G401 (cell line): Measurements from ENCODE around the gene PRKCE. TPM values are rescaled to one million over a fixed set of nuclear protein-coding genes. Genes with fewer than 3 reads are reported as not detected.

Experiments
- DNase-seq: peaks from one replicate; pipeline ENCODE4 v3.0.0-alpha.2; 2015; ENCODE audit warnings: low spot score
- in situ Hi-C: cut with HindIII; loops from 2 replicates; pipeline ENCODE4 v1.10.0; 2016; ENCODE audit warnings: low sequenced_read_pairs, mixed read lengths
- total RNA-seq: library from RNA; depleted of rRNA; stranded (reverse); fragments of >200 nt; shearing (Covaris generic); gene quantifications from 2 replicates; pipeline ENCODE4 v1.2.3, GENCODE V29; 2014

PRKCE gene
- total RNA-seq, 1 experiment from 2014 or later: 3.9 TPM

DNA sequence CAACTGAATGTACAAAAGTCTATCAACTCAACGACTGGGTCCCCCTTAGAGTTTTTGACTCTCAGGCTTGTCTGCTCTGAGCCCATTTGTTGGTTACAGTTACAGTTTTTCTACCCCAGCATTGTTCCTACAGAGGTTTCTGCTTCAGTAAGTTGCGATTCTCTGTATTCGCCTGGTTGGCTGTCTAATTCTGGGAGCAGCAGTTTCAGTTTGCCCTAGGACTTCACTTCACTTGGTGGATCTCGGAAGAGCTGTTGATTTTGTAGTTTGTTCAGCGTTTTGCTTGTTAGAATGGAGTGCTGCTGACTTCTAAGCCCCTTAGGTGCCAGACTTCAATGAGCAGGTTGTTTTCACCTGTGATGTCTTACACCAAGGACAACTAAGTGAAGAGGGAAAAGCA lies 349.2 kb downstream of the PRKCE start:
- no peak for DNase-seq
- in situ Hi-C loops: no loop called here

DNA sequence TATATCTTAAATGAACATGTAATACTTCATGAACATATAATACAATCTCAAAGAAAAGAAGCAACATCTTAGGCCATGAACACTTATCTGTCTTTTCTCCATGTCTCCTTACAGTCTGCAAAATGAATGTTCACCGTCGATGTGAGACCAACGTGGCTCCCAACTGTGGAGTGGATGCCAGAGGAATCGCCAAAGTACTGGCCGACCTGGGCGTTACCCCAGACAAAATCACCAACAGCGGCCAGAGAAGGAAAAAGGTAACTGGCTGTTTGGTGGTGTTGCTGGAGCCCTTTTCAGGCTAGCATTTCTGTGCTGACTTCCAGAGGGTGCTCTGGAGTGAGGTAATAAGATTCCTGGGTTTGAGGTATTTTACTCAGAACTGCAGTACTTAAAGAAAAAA lies 349.8 kb downstream of the PRKCE start:
- no peak for DNase-seq
- in situ Hi-C loops: no loop called here

DNA sequence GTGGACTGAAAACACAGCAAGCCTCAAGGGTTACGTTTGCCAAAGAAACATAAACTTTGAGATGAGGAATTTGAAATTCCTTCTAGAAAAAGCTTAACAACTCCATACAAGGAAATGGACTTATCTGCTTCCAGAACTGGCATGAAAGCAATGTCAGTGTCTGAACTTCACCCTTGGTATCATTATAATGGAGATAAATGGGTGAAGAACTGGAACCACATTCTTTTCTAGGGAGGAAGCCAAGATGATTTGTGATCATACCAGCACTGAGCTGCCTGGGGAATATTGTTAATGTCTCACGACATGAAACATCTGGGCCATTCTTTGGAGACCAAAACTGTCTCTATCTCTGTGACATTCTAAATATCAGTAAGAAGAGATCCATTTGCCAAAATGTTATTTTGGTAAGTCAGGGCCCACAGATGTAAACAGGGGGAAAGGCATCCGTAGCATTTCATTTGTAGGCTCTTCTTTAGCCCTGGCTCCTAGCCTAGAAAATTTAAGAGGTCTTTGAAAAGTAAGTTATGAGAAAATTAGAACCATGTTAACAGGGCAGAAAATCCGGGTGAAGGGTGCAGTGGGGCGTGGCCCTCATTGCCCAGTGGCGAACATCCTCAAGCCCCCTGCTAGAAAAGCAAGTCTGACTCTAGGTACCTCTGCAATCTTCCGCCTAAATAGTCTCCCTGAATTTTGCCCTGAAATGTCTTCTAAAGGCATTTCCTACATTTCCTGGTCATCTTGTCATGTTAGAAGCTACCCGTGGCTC lies 350.4 kb downstream of the PRKCE start:
- no peak for DNase-seq
- in situ Hi-C loops: no loop called here

DNA sequence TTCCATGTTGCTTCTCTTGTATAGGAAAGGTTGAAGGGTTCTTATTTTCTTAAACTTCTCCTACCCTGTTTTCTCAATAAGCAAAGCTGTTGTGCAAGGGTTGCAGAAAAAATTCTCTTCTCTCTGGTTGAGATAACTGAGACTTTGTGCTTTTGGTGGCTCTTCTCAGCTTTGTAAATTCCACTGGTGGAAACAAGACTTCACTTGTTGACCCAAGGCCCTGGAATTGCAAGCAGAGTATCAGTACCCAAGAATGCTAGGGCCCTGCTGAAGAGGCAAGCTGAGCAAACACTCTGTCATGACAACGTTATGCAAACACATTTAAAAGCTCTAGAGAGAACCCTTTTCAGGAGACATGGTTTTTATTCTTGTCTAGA lies 351.0 kb downstream of the PRKCE start:
- DNase-seq: no peak
- in situ Hi-C loops: no loop called here

DNA sequence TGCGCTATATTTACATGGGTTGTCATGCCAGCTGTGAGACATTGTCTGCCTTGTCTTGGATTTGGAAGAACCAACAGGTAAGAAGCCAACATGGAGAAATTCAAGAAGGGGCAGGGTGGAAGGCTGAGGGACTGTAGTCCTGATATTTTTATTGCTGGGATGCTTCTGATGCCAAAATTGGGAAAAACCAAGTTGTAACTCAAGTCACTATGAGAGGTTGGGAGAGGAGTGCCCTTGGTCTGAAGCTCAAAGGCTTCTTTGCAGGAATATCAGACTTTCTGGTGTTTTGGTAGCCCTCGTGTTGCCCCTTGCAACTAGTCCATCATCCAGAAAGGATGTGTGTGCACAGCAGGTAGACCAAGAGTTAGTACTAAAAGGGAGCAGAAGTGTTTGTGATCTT lies 351.5 kb downstream of the PRKCE start:
- DNase-seq: no peak
- in situ Hi-C loops: no loop called here

DNA sequence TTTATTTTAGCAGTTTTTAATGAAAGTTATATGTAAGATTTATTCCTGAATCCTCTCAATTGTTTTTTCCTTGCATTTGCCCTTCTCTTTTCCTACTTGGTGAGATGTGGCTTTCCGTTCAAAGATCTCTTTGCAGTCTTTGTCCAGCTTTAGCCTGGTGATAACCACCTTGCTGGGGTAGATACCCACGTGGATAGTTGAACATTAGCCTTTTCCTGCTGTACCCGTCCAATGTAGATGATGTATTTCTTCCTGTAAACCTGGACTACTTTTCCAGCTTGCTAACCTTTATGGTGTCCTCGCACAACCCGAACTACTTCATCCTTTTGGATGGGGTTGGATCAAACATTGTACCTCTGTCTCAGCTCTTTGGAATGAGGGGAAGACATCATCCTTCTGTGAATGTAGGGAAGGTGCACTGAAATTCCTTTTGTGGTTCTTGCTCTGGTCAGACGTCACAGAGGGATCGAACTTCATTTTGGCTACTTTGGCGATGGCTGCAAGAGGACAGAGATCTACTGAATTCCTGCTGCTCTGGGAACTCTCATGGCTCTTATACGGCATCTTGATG lies 352.5 kb downstream of the PRKCE start:
- no peak for DNase-seq
- in situ Hi-C loops: no loop called here

DNA sequence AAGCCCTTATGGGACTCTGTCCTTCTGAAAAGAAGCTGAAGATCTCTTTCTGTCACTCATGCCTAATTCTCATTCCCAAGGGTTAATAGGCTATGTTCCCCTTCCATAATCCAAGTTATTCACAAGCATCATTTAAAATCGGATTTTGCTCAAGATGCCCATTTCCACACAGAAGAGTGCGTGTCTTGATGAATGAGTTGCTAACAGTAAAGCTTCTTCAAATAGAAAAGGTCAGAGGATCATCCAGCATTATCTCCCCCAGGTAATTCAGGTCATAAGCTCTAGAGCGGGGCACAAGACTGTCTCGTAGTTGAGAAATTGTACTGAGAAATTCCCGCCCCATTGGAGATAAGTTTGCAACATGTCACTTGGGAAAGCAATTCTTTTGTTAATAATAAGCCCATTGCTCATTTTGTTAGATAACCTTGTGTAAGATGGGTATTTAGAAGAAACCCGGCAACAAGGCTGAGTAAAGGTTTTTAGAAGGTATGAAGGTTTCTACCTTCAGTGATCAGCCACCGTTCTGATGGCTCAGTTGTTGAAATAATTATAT lies 355.1 kb downstream of the PRKCE start:
- DNase-seq: no peak
- in situ Hi-C loops: no loop called here

DNA sequence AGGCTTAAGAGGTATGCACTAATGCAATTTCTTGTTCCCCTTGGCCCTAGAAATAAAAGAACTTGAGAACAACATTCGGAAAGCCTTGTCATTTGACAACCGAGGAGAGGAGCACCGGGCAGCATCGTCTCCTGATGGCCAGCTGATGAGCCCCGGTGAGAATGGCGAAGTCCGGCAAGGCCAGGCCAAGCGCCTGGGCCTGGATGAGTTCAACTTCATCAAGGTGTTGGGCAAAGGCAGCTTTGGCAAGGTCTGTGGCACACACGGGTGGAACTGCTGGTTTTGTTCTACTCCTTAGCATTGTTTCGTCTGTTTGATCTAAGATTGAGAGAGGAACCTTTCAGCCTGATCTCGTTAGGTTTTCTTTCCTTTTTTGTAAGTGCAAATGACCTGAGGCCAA lies 355.9 kb downstream of the PRKCE start:
- no peak for DNase-seq
- in situ Hi-C loops: no loop called here

DNA sequence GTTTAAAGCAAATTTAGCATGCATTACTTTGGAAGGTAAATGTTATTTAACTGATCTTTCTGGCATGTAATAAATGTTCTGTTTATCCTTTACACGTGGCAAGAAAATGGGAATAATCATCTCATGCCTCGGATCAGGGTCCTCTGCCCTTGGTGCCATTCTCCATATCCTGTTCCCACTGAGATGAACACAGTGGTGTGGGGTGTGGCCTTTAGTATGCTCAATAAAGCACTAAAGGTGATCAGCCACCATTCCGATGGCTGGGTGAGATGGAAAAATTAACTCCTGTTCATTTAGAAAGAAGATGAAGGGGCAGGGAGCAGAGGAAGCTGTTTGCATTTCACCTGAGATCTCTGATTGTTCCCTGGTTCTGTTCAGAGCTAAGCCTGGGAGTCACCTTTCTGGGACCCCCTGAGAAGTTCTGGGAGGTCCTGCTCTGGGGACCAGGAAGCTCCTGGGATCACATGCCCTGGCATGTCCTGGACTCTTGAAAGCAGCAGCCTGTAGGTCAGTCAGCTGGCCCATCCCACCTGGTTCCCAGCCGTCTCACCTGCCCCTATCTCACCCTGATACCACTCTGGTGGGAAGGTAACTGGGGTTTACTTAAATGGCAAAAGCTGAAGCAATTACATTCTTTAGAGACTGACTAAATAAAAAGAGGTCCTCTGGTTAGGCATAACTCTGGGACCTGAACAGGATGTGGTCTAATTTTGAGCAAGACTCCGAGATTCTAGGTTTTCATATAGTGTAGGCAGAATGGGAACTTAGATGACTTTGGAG lies 356.8 kb downstream of the PRKCE start:
- in situ Hi-C loops: no loop called here

DNA sequence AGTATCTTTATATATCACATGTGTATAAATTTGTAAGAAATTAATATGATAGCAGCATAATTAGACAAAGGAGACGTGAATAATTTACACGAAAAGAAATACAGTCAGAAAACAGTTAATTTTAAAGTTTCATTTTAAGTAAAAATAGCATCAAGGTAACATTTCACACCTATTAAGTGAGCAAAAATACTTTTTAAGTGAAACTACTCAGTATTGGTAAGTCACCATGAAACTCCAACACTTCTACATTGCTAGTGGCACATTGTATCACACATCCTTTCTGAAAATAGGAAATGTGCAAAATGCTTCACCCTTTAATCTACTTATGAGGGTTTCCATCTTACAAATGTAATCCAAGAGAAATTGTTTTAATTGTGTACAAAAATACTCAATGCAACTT lies 357.8 kb downstream of the PRKCE start:
- in situ Hi-C loops: no loop called here
- no peak for DNase-seq

More for the DNA sequence above, 356.8 kb downstream of the PRKCE start:
- no peak for DNase-seq

DNA sequence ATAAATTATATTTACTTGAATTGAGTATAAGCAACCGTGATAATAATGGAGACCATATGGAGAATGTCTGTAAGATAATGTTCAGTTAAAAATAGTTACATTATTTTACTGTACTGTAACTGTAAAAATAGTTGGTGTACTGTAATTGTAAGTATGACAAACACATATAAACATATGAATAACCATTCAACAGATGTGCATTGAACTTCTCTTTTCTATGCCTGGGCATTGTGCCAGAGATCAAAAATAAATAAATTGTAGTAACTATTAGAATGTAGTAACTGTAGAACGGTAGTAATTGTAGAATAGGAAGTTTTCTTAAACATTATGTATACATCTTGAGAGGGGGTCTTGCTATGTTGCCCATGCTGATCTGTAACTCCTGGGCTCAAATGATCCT lies 358.3 kb downstream of the PRKCE start:
- in situ Hi-C loops: no loop called here
- DNase-seq: no peak

DNA sequence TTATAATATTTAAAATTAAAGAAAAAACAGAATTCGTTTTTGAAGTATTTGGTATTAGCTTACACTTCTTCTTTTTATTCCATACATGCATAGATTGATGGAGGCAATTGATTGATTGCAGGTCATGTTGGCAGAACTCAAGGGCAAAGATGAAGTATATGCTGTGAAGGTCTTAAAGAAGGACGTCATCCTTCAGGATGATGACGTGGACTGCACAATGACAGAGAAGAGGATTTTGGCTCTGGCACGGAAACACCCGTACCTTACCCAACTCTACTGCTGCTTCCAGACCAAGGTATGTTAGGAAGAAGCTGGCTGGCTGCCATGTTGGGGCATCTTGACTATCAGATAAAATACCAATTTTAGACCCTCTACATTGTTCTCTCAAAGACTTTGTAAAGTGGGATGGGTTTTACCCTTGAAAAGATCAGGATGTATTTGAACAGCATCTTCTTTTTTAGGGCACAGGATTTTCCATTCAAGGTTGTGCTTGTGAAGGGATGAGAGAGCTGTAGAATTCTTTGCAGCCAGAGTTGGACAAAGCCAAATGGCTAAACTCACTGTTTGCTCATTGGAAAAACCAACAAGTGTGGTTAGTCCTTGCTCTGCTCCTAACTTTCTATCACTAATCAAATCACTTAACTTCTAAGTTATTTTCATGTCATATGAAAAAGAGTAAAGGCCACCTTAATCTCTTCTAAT lies 358.9 kb downstream of the PRKCE start:
- DNase-seq: no peak
- in situ Hi-C loops: no loop called here

DNA sequence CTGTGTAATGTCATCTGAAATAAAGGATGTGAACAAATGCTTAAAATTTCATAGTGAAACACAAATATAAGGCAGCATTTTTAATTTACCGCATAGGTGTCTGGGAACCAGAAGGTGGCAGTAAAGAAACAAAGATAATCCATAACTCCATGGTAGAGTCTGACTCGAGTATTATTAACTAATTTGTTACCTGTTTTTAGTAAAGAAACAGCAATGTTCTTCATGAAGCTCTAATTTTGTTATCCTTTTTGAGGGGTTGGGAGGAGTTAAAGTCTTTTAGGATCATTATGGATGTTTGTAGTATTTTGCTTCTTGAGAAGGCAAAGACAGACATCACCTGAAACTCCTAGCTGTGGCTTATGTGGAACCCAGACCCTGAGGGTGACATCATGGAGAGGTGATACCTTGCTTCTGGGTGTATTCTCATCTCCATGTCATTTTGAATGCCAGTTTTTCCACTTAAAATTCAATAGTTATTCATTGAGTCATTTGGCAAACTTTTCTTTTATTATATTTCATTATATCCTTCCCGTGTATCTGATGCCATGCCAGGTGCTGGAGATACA lies 359.5 kb downstream of the PRKCE start:
- peak; percentile 56 for DNase-seq
- in situ Hi-C loops: no loop called here

DNA sequence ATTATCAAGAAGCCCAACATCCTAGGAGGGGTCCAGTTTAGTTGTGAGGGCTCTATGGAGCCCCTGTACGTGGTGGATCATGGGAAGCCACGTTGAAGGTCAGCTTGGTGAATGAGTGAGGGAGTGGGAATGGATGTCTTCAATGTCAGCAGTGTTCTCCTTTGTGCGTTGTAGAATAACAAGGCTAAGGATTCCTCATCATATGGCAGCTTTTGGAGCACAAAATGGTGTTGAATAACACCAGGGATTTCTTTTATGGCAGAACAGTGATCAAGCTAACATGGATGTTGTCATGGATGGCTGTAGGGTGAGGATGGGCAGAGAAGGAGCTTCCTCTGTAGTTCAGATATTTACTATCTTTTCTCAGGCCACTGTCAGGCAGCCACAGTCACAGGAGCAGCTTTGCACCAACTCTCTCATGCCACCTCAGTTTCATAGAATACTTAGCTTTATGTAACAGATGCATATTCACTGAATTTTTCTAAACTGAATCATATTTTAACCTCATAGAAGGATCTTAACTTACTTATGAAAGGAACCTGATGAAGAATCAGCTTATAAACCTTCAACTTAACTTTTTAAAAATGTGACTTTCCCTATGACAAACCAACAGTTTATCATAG lies 361.3 kb downstream of the PRKCE start:
- in situ Hi-C loops: no loop called here
- DNase-seq: no peak

DNA sequence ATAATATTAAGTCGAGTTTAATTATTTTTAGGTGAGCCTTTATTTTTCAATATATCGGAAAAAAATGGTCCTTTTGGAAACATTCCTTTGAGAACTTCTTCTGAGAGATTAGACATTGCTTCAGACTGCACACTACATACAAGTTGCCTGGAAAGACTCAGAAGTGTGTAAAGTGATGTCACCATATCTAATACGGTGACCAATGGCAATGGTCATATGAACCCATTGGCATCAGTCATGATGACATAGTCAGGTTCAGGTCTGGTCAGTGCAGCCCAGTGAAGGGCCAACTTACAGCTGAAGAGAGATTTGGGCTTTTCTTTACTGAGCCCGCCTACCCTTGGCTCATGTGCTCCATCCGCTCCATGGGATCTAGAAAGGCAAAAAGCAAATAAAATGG lies 362.3 kb downstream of the PRKCE start:
- in situ Hi-C loops: no loop called here
- DNase-seq: no peak

DNA sequence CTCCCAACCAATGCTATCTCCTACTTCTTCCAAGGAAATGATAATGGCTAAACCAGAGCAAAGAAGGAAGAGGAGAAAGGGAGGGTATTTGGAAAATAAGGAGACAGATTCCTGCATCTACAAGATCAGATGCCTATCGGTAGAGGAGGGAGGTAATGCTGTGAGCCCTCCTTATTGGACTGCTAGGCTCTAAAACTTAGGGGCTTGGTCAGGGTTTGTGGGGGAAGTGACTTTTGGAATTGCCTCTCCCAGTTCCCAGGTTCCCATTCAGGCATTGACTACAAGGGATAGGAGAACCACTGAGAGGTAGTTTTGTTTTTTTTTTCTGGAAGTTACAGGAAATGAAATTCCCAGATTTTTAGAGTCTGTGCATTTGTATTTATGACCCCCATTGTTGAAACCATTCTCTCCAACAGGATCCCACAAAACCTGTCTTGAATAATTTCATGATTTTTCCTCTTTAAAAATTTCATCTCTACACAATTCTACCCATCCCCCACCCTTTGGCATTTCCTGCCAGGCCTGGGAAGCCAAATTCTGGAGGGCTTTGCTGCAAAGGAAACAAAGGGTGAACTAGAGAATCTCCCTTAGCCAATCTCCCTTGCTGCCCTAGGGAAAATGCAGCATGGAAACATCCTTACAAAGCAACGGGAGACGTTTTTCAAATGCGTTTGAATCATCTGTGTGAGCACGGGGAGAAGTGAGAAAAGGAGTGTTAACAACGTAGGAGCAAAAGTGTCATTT lies 363.6 kb downstream of the PRKCE start:
- DNase-seq: no peak
- in situ Hi-C loops: no loop called here

DNA sequence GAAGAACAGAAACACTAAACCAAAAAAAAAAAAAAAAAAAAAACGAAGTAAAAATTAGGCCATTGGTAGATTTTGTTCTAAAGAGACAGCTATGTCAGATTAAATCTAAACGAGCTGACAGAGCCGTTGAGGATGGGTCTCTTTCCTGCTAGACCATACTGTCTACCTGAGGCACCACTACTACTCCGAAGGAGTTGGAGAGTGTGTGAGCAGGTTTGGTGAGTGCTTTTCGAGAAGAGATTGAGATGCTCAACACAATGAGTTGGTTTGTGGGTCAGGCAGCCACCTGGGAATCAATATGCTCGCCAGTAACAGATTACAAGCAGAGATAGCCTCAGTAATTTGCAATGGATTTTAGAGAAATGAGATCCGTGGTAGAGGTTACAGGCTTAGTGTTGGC lies 364.2 kb downstream of the PRKCE start:
- DNase-seq: no peak
- in situ Hi-C loops: no loop called here

DNA sequence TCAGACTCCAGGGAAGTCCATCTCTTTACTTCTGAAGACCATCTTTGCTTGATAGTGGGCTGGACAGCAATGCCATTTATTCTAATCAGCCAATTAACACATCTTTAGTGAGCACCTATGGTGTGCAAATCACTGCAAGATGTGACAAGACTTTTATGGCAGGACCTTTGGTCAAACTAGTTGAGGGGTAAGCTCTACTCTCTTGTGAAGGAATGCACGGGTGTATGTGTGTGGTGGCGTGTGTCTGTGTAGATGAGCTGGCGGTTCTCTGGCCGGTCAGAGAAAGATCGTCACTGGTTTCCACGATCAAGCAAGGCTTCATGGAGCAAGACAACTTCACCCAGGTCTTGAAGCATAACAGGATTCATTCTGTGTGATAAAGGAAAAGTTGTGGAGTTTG lies 364.6 kb downstream of the PRKCE start:
- in situ Hi-C loops: no loop called here

More for the DNA sequence above, 364.6 kb downstream of the PRKCE start:
- no peak for DNase-seq
